Measurements from ENCODE around the gene CELF5.

- no peak for TF ChIP-seq POLR2AphosphoS5 (IDR thresholded peaks at IDR 0.05)
- TF ChIP-seq CTCF (IDR thresholded peaks at IDR 0.05 in 8 of 11, conservative IDR thresholded peaks at IDR 0.05 in 3 of 11) = no peak
Observed at GRCh38 chr19:3289971-3290569, 65.6 kb downstream of the CELF5 start.
